Measurements from ENCODE around the gene VDR. TPM values are rescaled to one million over a fixed set of nuclear protein-coding genes. Genes with fewer than 3 reads are reported as not detected.

The VDR gene
- total RNA-seq, 1 experiment from 2014 or later: 22.3 TPM

GRCh38 chr12:47930634-47931033, 25.8 kb upstream of the VDR start:
- Mint-ChIP-seq H3K4me3 (ENCODE audit: unreplicated experiment) (no peak overlapping the region), H3K36me3 (ENCODE audit: insufficient read depth, unreplicated experiment) (no peaks in the 10 kb centered on the region), H3K9me3 (ENCODE audit: unreplicated experiment) (no peaks in the 10 kb centered on the region), H3K4me1 (ENCODE audit: insufficient read depth, unreplicated experiment) (no peaks in the 10 kb centered on the region), H3K27ac (ENCODE audit: low read depth, unreplicated experiment) (no peak overlapping the region), H3K27me3 (ENCODE audit: insufficient read depth, unreplicated experiment) (peaks cover 22% of the 10 kb centered on the region)
- intact Hi-C loops (cut with micrococcal nuclease): no loop called here
- CTCF ChIA-PET: interaction anchor here (0.6 to 1.1 kb wide), 3 partner anchors 8 to 892 kb away, joined by 3 read pairs; no protein-coding TSS in a partner anchor
- POLR2A ChIA-PET: no interaction called here
- no TSS peak for BruUV-seq (replicated peaks)
- no peak for DNase-seq (ENCODE audit: unreplicated experiment)
- no peak for TF ChIP-seq CTCF (IDR thresholded peaks at IDR 0.05; ENCODE audit: unreplicated experiment)

GRCh38 chr12:47927346-47927745, 22.6 kb upstream of the VDR start:
- CTCF ChIA-PET: interaction anchor here (1.2 kb wide), 1 partner anchor 23 kb away, joined by 4 read pairs; no protein-coding TSS in a partner anchor
- H3K4me1 Mint-ChIP-seq (ENCODE audit: insufficient read depth, unreplicated experiment): no peaks in the 10 kb centered on the region
- POLR2A ChIA-PET: interaction anchor here (0.7 kb wide), 1 partner anchor 64 kb away, joined by 3 read pairs; no protein-coding TSS in a partner anchor

GRCh38 chr12:47921907-47922306, 17.1 kb upstream of the VDR start:
- Mint-ChIP-seq H3K27me3 (ENCODE audit: insufficient read depth, unreplicated experiment) (no peaks in the 10 kb centered on the region), H3K27ac (ENCODE audit: low read depth, unreplicated experiment) (no peak overlapping the region), H3K4me1 (ENCODE audit: insufficient read depth, unreplicated experiment) (no peaks in the 10 kb centered on the region), H3K36me3 (ENCODE audit: insufficient read depth, unreplicated experiment) (no peaks in the 10 kb centered on the region), H3K9me3 (ENCODE audit: unreplicated experiment) (no peaks in the 10 kb centered on the region), H3K4me3 (ENCODE audit: unreplicated experiment) (no peak overlapping the region)
- no TSS peak for BruUV-seq (replicated peaks)
- no peak for DNase-seq (ENCODE audit: unreplicated experiment)
- intact Hi-C loops (cut with micrococcal nuclease): no loop called here
- ChIA-PET POLR2A (no interaction called here), CTCF (no interaction called here)
- no peak for TF ChIP-seq CTCF (IDR thresholded peaks at IDR 0.05; ENCODE audit: unreplicated experiment)

More at GRCh38 chr12:47927346-47927745, 22.6 kb upstream of the VDR start:
- no peak for DNase-seq (ENCODE audit: unreplicated experiment)
- TF ChIP-seq CTCF (IDR thresholded peaks at IDR 0.05; ENCODE audit: unreplicated experiment): no peak
- Mint-ChIP-seq H3K36me3 (ENCODE audit: insufficient read depth, unreplicated experiment) (no peaks in the 10 kb centered on the region), H3K9me3 (ENCODE audit: unreplicated experiment) (no peaks in the 10 kb centered on the region), H3K27me3 (ENCODE audit: insufficient read depth, unreplicated experiment) (peaks cover 18% of the 10 kb centered on the region), H3K27ac (ENCODE audit: low read depth, unreplicated experiment) (no peak overlapping the region), H3K4me3 (ENCODE audit: unreplicated experiment) (no peak overlapping the region)
- intact Hi-C loops (cut with micrococcal nuclease): no loop called here
- no TSS peak for BruUV-seq (replicated peaks)

GRCh38 chr12:47920913-47921312, 16.1 kb upstream of the VDR start:
- no peaks in the 10 kb centered on the region for H3K9me3 Mint-ChIP-seq (ENCODE audit: unreplicated experiment)
- no peak overlapping the region for H3K27ac Mint-ChIP-seq (ENCODE audit: low read depth, unreplicated experiment)
- intact Hi-C loops (cut with micrococcal nuclease): no loop called here
- no peak overlapping the region for H3K4me3 Mint-ChIP-seq (ENCODE audit: unreplicated experiment)
- ChIA-PET POLR2A (no interaction called here), CTCF (interaction anchor here (1.2 to 1.9 kb wide), 2 partner anchors 15 to 51 kb away, joined by 4 to 6 read pairs; no protein-coding TSS in a partner anchor)
- TF ChIP-seq CTCF (IDR thresholded peaks at IDR 0.05; ENCODE audit: unreplicated experiment): no peak
- H3K27me3 Mint-ChIP-seq (ENCODE audit: insufficient read depth, unreplicated experiment): no peaks in the 10 kb centered on the region
- no TSS peak for BruUV-seq (replicated peaks)
- DNase-seq (ENCODE audit: unreplicated experiment): no peak
- H3K36me3 Mint-ChIP-seq (ENCODE audit: insufficient read depth, unreplicated experiment): no peaks in the 10 kb centered on the region
- H3K4me1 Mint-ChIP-seq (ENCODE audit: insufficient read depth, unreplicated experiment): no peaks in the 10 kb centered on the region
